AG09309 (cell line): ENCODE data around the gene DHRS7B.

Source experiments
- DNase-seq: peaks from one replicate; pipeline ENCODE4 v3.0.0-alpha.2; 2010; ENCODE audit warnings: low read depth
- H3K4me3 ChIP-seq: 2 replicates; pipeline ENCODE4 v1.5.1; 2011; ENCODE audit warnings: mild to moderate bottlenecking, low read depth, low read length, moderate library complexity; ENCODE audit not compliant: control insufficient read depth
- TF ChIP-seq, protein P1 (sequence below): IDR thresholded peaks from 2 replicates; pipeline ENCODE4 v1.5.1; 2011; ENCODE audit warnings: mild to moderate bottlenecking, low read depth, low read length, inconsistent platforms; ENCODE audit not compliant: insufficient read depth, control insufficient read depth; ENCODE audit errors: missing control alignments

The DHRS7B gene

DNA sequence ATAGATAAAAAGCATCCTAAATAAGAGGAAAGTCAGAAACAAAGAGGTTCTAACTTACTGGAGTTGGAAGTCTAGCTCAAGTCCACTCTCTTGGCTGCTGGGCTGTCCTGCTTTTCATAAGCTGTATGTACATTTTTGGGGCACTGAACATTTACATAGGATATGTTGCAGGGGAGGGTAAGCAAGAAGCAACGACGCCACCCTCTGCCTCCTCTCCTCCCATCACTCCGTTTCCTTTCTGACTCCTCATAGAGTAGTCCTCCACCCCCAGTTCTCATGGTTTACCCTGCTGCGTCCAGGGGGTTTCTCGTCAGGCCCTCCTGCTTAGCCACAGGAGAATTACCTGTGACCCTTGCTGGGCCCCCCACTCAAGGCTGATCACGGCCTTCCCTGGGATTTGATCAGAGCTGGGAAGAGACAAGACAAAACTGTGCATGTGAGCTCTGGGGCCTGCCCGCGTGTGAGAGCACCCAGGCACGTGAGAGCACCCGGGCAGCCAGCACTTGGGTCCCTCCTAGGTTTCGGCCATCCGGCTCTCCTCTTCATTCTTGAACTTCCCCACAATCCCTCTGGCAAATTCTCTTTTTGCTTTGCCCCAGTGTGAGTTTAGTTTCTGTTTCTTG, 50.1 kb downstream of the DHRS7B start:
- TF ChIP-seq, protein P1, sequence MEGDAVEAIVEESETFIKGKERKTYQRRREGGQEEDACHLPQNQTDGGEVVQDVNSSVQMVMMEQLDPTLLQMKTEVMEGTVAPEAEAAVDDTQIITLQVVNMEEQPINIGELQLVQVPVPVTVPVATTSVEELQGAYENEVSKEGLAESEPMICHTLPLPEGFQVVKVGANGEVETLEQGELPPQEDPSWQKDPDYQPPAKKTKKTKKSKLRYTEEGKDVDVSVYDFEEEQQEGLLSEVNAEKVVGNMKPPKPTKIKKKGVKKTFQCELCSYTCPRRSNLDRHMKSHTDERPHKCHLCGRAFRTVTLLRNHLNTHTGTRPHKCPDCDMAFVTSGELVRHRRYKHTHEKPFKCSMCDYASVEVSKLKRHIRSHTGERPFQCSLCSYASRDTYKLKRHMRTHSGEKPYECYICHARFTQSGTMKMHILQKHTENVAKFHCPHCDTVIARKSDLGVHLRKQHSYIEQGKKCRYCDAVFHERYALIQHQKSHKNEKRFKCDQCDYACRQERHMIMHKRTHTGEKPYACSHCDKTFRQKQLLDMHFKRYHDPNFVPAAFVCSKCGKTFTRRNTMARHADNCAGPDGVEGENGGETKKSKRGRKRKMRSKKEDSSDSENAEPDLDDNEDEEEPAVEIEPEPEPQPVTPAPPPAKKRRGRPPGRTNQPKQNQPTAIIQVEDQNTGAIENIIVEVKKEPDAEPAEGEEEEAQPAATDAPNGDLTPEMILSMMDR = no peak
- no peak overlapping the region for H3K4me3 ChIP-seq
- DNase-seq = no peak

DNA sequence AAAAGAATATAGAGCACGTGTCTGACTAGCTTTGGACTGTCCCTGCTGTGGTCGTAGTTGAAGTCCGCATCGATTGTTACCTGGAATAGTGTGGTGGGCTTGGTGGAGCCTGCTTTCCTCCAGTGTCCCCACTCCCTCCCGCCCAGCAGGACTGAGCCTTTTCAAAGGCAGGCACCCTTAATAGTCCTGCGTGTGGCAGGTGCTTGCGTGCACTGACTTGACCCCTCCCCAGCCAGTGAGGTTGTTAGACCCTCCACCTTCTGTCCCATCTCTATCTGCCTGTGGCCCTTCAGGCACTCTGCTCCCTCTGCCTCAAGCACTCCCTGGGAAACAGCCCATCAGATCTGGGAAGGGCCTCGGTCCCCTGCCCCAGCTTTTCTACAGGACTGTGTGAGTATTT, 50.6 kb downstream of the DHRS7B start:
- TF ChIP-seq, protein P1 = no peak
- no peak overlapping the region for H3K4me3 ChIP-seq

DNA sequence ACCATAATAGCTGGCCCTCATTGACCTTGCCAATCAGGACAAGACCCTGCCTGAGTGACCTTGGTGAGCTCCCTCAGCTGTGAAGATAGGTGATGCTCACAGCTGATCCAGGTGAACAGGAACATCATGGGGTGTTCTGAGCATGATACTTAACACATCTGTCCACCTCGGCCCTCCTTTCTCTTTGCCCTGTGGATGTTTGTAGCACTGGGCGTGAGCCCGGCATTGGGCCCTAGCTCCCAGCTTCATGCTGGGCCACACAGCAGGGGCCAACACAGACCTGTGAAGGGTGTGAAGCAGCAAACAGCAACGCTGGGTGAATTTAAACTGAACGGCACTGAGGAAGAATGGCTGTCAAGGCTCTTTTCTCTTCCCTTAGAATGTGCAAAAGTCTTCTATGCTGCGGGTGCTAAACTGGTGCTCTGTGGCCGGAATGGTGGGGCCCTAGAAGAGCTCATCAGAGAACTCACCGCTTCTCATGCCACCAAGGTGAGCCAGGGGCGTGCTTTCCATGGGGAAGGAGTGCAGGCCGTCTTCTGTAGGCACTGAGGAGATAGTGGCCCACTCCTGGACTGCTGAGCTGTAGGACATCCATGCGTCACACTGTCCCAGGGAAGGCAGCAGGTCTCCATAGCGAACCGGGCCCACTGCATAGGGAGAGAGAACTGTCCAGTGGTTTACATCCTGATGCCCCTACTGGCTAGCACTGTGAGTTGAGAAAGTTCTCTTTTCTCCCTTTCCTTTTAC, 51.3 kb downstream of the DHRS7B start:
- TF ChIP-seq, protein P1 = no peak
- H3K4me3 ChIP-seq = no peak overlapping the region
- DNase-seq = no peak

More for the DNA sequence above, 50.6 kb downstream of the DHRS7B start:
- no peak for DNase-seq

DNA sequence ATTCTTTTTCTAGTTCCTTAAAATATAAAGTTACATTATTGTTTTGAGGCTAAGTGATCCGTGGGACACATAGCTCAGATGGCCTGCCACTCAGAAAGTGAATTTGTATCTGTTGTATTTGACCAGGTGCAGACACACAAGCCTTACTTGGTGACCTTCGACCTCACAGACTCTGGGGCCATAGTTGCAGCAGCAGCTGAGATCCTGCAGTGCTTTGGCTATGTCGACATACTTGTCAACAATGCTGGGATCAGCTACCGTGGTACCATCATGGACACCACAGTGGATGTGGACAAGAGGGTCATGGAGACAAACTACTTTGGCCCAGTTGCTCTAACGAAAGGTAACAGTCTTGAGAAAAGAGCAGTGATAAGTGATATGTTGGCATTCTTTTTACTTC, 56.7 kb downstream of the DHRS7B start:
- no peak for DNase-seq
- no peak overlapping the region for H3K4me3 ChIP-seq
- TF ChIP-seq, protein P1 = no peak

DNA sequence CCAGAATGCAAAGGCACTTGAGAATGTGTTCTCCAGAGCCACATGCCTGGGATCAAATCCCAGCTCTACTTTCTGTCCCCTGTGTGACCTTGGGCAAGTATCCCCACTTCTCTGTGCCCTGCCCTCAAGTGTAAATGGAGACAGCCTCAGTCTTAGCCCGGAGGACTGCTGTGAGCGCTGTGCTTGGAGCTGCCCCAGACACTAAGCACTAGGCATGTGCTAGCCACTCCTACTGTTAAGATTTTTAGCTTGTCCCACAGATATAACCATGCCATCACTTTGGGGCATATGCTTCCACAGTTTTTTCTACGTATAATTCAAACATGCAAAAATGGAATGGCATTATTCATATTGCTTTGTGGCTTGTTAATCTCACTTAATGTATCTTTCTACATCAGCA, 57.8 kb downstream of the DHRS7B start:
- no peak overlapping the region for H3K4me3 ChIP-seq
- no peak for DNase-seq
- TF ChIP-seq, protein P1 = no peak

DNA sequence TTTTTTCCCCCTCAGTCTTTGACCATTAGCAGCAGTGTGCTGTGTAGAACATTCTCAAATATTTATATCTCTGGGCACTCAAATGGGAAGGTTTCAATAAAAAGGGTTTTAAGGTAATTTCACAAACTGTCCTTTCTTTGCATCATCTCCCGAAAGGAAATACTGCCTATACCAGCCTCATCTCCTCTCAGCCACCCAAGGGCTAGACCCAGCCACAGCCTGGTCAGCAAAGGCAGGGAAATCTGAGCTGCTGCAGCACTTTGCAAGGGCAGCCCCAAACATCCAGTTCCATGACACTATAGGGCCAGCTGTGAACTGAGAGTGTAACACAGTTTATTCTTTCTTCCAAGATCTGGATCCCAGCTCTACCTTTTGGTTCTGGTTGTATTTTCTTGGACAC, 58.3 kb downstream of the DHRS7B start:
- TF ChIP-seq, protein P1 = no peak
- no peak for DNase-seq
- no peak overlapping the region for H3K4me3 ChIP-seq
